ENCODE measurements around the gene UBXN10. TPM values are rescaled to one million over a fixed set of nuclear protein-coding genes. Genes with fewer than 3 reads are reported as not detected.

UBXN10 gene
- total RNA-seq, 1 donor from 2014 or later: 0.37 TPM

GRCh38 chr1:20142001-20142710 lies 43.7 kb upstream of the UBXN10 start:
- no peaks in the 10 kb centered on the region for H3F3A ChIP-seq (ENCODE audit: low read depth)
- Mint-ChIP-seq H3K4me3 (no peak overlapping the region), H3K27ac (no peak overlapping the region), H3K9me3 (no peaks in the 10 kb centered on the region), H3K4me1 (peaks cover 2% of the 10 kb centered on the region), H3K36me3 (no peaks in the 10 kb centered on the region), H3K27me3 (ENCODE audit: insufficient read depth, low read depth) (peaks cover 7% of the 10 kb centered on the region)
- H3K4me1 ChIP-seq: peaks cover 4% of the 10 kb centered on the region
- no peaks in the 10 kb centered on the region for H3K9me3 ChIP-seq (ENCODE audit: low read depth)
- H3K27me3 ChIP-seq: no peaks in the 10 kb centered on the region
- no peak for TF ChIP-seq CTCF (IDR thresholded peaks at IDR 0.05)
- no peak for TF ChIP-seq EZH2 (IDR thresholded peaks at IDR 0.05)
- no peak for TF ChIP-seq EZH2phosphoT487 (IDR thresholded peaks at IDR 0.05)
- H2AFZ ChIP-seq (replicated peaks): peak overlapping the region; percentile 17
- H3K79me2 ChIP-seq (ENCODE audit: low read depth): no peaks in the 10 kb centered on the region
- DNase-seq (ENCODE audit: low spot score): peak; percentile 10
- H4K20me1 ChIP-seq (ENCODE audit: low read depth): no peaks in the 10 kb centered on the region
- no peak overlapping the region for H3K27ac ChIP-seq
- no peak overlapping the region for H3K9ac ChIP-seq
- H3K4me3 ChIP-seq: no peak overlapping the region
- H3K4me2 ChIP-seq: no peak overlapping the region
- H3K36me3 ChIP-seq: no peaks in the 10 kb centered on the region

GRCh38 chr1:20143318-20143717 lies 42.6 kb upstream of the UBXN10 start:
- H3K4me3 ChIP-seq: no peak overlapping the region
- no peak overlapping the region for H3K4me2 ChIP-seq
- H3K4me1 Mint-ChIP-seq: peaks cover 2% of the 10 kb centered on the region
- H4K20me1 ChIP-seq (ENCODE audit: low read depth): no peaks in the 10 kb centered on the region
- no peaks in the 10 kb centered on the region for H3K9me3 Mint-ChIP-seq
- DNase-seq (ENCODE audit: low spot score): no peak
- peaks cover 7% of the 10 kb centered on the region for H3K4me1 ChIP-seq
- no peak overlapping the region for H3K4me3 Mint-ChIP-seq
- H3K27me3 ChIP-seq: no peaks in the 10 kb centered on the region
- TF ChIP-seq EZH2 (IDR thresholded peaks at IDR 0.05): no peak
- no peak for TF ChIP-seq EZH2phosphoT487 (IDR thresholded peaks at IDR 0.05)
- TF ChIP-seq CTCF (IDR thresholded peaks at IDR 0.05): no peak
- no peak overlapping the region for H3K27ac ChIP-seq
- H2AFZ ChIP-seq (replicated peaks): no peak overlapping the region
- no peak overlapping the region for H3K9ac ChIP-seq
- no peaks in the 10 kb centered on the region for H3K36me3 ChIP-seq
- H3K79me2 ChIP-seq (ENCODE audit: low read depth): no peaks in the 10 kb centered on the region
- no peaks in the 10 kb centered on the region for H3F3A ChIP-seq (ENCODE audit: low read depth)
- H3K27me3 Mint-ChIP-seq (ENCODE audit: insufficient read depth, low read depth): peaks cover 7% of the 10 kb centered on the region
- H3K9me3 ChIP-seq (ENCODE audit: low read depth): no peaks in the 10 kb centered on the region
- H3K36me3 Mint-ChIP-seq: no peaks in the 10 kb centered on the region
- H3K27ac Mint-ChIP-seq: no peak overlapping the region

- no peaks in the 10 kb centered on the region for H3K27me3 ChIP-seq
- peaks cover 7% of the 10 kb centered on the region for H3K4me1 ChIP-seq
- no peak overlapping the region for H3K4me2 ChIP-seq
- Mint-ChIP-seq H3K27me3 (ENCODE audit: insufficient read depth, low read depth) (peaks cover 5% of the 10 kb centered on the region), H3K4me3 (no peak overlapping the region), H3K36me3 (no peaks in the 10 kb centered on the region), H3K4me1 (peaks cover 2% of the 10 kb centered on the region), H3K9me3 (no peaks in the 10 kb centered on the region), H3K27ac (no peak overlapping the region)
- H3K36me3 ChIP-seq: no peaks in the 10 kb centered on the region
- H4K20me1 ChIP-seq (ENCODE audit: low read depth): no peaks in the 10 kb centered on the region
- DNase-seq (ENCODE audit: low spot score): no peak
- no peaks in the 10 kb centered on the region for H3F3A ChIP-seq (ENCODE audit: low read depth)
- H3K9ac ChIP-seq: no peak overlapping the region
- H3K79me2 ChIP-seq (ENCODE audit: low read depth): no peaks in the 10 kb centered on the region
- H2AFZ ChIP-seq (replicated peaks): no peak overlapping the region
- no peak overlapping the region for H3K27ac ChIP-seq
- H3K4me3 ChIP-seq: no peak overlapping the region
- TF ChIP-seq CTCF (IDR thresholded peaks at IDR 0.05) (no peak), EZH2phosphoT487 (IDR thresholded peaks at IDR 0.05) (no peak), EZH2 (IDR thresholded peaks at IDR 0.05) (no peak)
- H3K9me3 ChIP-seq (ENCODE audit: low read depth): no peaks in the 10 kb centered on the region
Observed at GRCh38 chr1:20143734-20144565, 41.9 kb upstream of the UBXN10 start.

Data from neural progenitor cell (in vitro differentiated cells).